ENCODE results near the gene VPS41.
"Not testable (repeated sequence)": the region's sequence is repeated elsewhere in the genome, so short reads cannot be mapped to it uniquely, and the experiment has no call there.

VPS41 gene

GRCh38 chr7:38908759-38909335 lies at the start of gene VPS41:
Gene VPS41 (minus strand): TSS chr7:38909191. CDS start chr7:38909174, 17 bp downstream.
- DNase-seq: peak; percentile 83 to 87

- no peak for DNase-seq
Measured at GRCh38 chr7:38955892-38956291, 46.9 kb upstream of the VPS41 start.

- no peak for DNase-seq
Measured at GRCh38 chr7:38953971-38954370, 45.0 kb upstream of the VPS41 start.

DNA sequence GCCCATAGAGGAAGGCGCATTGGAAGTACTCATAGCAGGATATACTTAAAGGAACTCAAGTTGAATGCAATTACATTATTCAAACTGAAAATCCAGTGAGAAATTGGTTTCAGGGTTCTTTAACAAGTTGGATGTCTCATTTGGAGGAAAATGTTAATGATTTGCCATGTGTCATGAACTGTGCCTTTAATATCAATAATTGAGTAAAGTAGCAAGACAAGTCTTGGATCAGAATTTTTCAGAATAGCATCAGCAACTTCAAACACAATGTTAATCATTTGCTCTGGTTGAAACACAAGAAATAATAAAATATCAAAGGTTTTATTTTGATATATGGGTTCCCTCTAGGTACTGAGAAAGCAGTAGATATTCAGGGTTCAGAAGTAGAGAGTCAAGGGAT lies 44.2 kb upstream of the VPS41 start:
- DNase-seq: no peak

- no peak for DNase-seq
Measured at GRCh38 chr7:38951213-38951612, 42.2 kb upstream of the VPS41 start.

DNA sequence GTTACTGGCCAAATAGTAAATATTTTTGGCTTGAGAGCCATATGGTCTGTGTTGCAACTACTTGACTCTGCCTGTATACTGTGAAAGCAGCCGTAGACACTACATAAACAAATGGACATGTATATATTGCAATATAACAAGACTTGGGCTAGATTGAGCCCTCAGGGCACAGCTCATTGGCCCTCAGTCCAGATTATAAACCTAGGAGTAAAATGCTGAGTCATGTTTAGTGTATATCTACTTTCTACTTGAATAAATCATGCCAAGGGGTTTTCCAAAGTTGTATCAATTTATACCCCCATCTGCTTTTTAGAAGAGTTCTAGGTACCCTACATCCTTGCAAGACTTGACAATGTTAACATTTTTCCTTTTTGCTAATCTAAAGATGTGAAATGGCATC lies 41.3 kb upstream of the VPS41 start:
- DNase-seq: no peak

- not testable (repeated sequence) for DNase-seq
Measured at GRCh38 chr7:38947541-38947940, 38.5 kb upstream of the VPS41 start.

DNA sequence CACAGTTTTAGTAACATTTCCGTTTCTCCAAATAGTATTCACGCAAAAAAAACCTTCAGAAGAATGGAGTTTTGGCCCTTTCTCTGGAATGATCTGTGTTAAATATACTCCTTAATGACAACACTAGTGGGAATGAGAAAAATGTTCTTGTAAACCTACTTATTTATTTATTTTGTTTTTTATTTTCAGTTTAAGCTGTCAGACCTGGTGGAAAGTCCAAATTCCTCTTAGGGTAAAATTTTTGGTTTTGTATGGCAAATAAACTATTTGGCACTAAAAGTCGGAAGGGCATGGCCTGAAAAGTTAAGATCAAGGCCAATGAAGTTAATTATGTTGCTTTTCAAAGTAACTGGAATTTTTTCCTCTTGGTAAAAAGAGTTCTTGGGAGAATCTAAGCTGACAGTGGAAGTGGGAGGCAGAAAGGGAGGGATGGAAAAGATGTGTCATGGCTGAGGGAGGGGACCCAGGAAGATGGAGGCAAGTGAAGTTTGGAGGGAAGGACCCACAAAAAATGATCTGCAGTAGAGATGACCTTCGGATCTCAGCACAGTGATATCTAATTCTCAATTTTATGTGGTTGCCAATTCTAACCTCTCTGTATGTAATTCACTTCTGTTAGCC lies 33.5 kb upstream of the VPS41 start:
- DNase-seq: no peak

- DNase-seq: no peak
Measured at GRCh38 chr7:38940774-38941173, 31.8 kb upstream of the VPS41 start.

DNA sequence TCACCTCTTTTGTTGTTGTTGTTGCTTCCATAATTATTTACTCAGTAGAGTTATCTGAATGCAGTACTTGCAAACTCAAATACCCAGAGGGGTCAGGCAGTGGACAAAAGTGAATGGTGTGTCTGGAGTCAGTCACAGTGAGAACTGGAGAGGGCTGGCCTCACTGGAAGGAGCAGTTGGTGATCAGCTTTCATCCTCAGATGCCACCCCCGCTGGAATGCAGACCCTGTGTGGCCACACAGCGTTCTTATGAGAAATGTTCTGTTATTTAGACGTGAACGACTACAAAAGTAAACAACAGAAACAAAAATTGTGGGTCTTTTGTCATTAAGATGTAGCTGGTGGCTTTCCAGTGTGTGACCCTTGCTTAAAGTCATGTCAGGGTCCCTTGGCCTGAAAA lies 29.6 kb upstream of the VPS41 start:
- DNase-seq: no peak

GRCh38 chr7:38938001-38938485 lies 29.1 kb upstream of the VPS41 start:
- no peak for DNase-seq

- no peak for DNase-seq
Measured at GRCh38 chr7:38936641-38937040, 27.6 kb upstream of the VPS41 start.

DNA sequence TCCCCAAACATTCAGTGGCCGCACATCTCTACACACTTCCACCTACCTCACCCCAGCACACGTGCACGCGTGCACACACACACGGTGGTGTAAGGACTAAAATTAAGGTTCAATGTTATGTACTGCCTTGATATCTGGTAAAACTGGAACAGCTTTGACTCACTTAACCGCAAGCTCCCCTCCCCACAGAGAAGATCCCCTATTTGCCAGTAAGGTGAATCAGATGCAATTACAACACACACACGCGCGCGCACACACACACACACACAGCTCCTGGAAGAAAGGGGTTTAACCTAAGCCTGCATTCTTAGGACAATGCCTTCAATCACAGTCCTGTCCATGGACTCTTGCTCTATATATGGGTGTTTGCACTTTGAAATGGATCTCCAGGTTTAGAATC lies 25.5 kb upstream of the VPS41 start:
- DNase-seq: no peak

DNA sequence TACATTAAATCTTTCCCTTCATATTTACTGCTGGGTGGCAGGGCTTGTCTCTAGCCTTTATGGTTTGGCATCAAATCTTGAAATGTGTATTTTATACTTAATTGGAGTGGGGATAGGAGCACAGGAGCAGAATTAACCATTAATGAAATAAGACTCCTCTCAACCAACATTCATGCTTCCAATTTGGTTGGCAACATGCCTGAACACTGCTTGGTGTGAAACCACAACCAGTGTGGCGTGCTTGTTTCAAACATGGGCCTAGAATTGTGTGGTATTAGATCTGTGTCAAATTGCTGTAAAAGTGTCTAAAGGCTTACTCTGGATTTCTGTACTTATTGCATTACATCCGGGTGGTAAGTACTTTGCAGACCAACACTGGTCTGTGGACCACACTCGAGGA lies 25.1 kb upstream of the VPS41 start:
- DNase-seq: no peak

GRCh38 chr7:38932509-38933168 lies 23.6 kb upstream of the VPS41 start:
- peak; percentile 25 to 32 for DNase-seq

GRCh38 chr7:38929460-38930171 lies 20.6 kb upstream of the VPS41 start:
- DNase-seq: no peak

- no peak for DNase-seq
Measured at GRCh38 chr7:38928506-38928905, 19.5 kb upstream of the VPS41 start.

DNA sequence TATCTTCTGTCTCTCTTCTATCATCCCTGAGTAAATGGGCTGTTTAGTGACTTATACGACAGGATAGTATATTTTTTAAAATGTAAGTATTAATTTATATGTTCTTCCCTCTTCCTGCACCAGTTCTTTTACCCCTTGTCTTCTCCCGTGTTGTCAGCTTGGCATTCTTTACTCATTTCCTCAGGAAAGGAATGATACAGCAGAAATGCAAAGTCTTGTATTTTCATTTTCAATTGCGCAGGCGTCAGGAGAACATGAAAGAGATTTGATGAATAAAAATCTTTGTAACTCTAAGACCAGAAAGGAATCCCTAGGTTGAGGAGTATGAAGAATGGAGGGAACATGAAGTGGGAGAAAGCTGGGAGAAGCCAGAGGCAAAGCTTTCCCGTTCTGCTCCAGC lies 18.8 kb upstream of the VPS41 start:
- no peak for DNase-seq

GRCh38 chr7:38920731-38921130 lies 11.7 kb upstream of the VPS41 start:
- no peak for DNase-seq

DNA sequence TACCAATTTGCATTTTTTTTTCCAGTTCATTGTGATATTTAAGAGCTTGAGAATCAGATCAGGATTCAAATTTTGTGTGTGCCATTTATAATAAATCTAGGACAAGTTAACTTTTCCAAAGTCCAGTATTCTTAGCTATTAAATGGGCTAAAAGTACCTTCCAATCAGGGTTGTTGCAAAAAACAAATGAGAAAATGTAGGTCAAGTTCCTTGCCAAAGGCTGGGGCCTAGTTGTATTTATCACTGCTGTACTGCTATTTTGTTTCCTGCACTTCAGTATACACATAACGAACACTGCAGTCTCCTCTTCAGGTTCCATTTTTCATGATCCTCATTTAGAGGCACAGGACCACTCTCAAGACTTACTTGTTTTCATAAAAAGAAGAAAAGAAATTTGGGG lies 7.4 kb upstream of the VPS41 start:
- no peak for DNase-seq

DNA sequence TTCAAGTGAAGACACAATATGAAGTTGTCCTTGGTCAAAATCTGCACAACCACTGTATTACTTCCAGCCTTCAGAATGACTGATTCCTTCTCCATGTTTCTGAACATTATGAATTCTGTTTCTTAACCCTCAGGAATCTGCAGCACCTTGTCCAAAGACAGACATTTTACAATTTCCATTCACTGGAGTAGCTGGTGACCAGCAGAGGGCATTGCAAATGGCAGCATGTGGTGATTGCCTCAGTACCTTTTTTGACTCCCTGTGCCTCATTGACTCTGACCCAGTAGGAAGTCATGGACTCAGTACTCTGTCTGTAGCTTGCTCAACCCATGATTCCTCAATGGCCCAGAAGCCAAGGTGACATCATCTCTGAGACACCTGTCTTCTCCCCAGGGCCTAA lies 879 bp upstream of the VPS41 start:
- DNase-seq: no peak

DNA sequence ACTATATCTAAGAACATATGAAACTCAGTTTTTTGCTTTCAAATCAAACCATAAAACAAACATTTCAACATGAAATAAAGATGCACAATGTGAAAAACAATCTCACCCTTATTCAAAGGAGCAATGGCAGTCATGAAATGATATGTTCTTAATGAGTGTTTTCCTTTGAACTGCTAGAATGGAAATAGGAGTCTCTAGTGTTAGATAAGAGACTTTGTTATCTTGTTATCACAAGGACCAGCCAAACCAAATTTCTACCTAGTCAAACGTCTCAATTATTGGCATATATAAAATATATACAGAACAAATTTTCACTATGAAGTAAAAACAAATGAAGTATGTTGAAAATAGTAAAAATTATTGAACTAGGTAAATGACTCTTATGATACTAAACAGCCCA lies 1.2 kb downstream of the VPS41 start:
- no peak for DNase-seq

DNA sequence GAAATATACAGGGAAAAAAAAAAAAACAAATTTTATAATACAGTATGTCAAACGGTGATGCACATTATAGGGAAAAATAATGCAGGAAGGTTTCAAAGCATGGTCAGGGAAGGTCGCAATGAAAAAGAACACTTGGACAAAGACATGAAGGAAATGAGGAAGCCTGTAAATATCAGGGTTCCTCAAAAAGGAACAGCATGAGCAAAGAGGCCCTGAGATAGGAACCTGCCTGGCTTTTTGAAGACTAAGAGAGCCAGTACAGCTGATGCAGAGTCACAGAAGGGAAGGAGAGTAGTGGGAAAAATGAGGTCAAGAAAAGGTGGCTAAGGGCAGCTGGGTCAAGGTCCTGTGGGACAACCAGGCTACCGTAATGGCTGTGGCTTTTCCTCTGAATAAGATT lies 1.9 kb downstream of the VPS41 start:
- DNase-seq: no peak
